SK-N-SH (cell line): ENCODE results near the gene CEP112. TPM values are rescaled to one million over a fixed set of nuclear protein-coding genes. Genes with fewer than 3 reads are reported as not detected.

Experiments
- CTCF ChIA-PET: fragments of 300-600, 350-600 bp; formaldehyde crosslinking; extraction: SDS; loops from one replicate; lab custom pipeline; 2021; lab: Yijun Ruan, JAX
- POLR2A ChIA-PET: fragments of 350-600 bp; sonication (Branson Sonifier 250); formaldehyde crosslinking; extraction: SDS; loops from one replicate; lab custom pipeline; 2020; ENCODE audit warnings: antibody characterized with exemption, inconsistent platforms; lab: Yijun Ruan, JAX
- DNase-seq: peaks from one replicate; pipeline ENCODE4 v3.0.0; 2012
- H2AFZ ChIP-seq: fragments of 200-600 bp; sonication (generic); 2 replicates; pipeline ENCODE4 v1.8.1; 2016; ENCODE audit warnings: antibody characterized with exemption, mild to moderate bottlenecking, low read depth
- H3F3A ChIP-seq: fragments of 200-600 bp; sonication (generic); replicated peaks from 2 replicates; pipeline ENCODE3; 2016; ENCODE audit warnings: antibody characterized with exemption, mild to moderate bottlenecking; ENCODE audit not compliant: insufficient read depth
- H3K27ac ChIP-seq, 2 experiments: fragments of 200-500 bp in 1 of 2; fragments of 200-600 bp in 1 of 2; sonication (Bioruptor generic) in 1 of 2; sonication (generic), shearing (Covaris generic) in 1 of 2; 2 replicates each; pipeline versions ENCODE4 v1.5.1 to v1.6.1; 2014 to 2016; ENCODE audit warnings: low read depth in 2 of 2, inconsistent platforms in 1 of 2, low read length in 1 of 2, mild to moderate bottlenecking in 1 of 2, mixed read lengths in 1 of 2
- H3K27me3 ChIP-seq: fragments of 200-600 bp; sonication (generic), shearing (Covaris generic); 2 replicates; pipeline ENCODE4 v1.6.1; 2016; ENCODE audit warnings: mixed run types; ENCODE audit not compliant: insufficient read depth
- H3K36me3 ChIP-seq, 2 experiments: fragments of 200-500 bp in 1 of 2; fragments of 200-600 bp in 1 of 2; sonication (Bioruptor generic) in 1 of 2; sonication (generic) in 1 of 2; replicated peaks in 1 of 2; 2 replicates each; pipeline versions ENCODE3 to v1.5.1; 2014 to 2016; ENCODE audit warnings: low read length in 1 of 2, mild to moderate bottlenecking in 1 of 2; ENCODE audit not compliant: insufficient read depth in 2 of 2, control insufficient read depth in 1 of 2
- H3K4me1 ChIP-seq, 2 experiments: fragments of 200-500 bp in 1 of 2; fragments of 200-600 bp in 1 of 2; sonication (Bioruptor generic) in 1 of 2; sonication (generic), shearing (Covaris generic) in 1 of 2; 2 replicates each; pipeline versions ENCODE4 v1.5.1 to v1.6.1; 2014 to 2016; ENCODE audit warnings: low read depth in 1 of 2, low read length in 1 of 2, mixed run types in 1 of 2; ENCODE audit not compliant: insufficient read depth in 2 of 2, control insufficient read depth in 1 of 2
- H3K4me2 ChIP-seq: fragments of 200-600 bp; sonication (generic), shearing (Covaris generic); 2 replicates; pipeline ENCODE4 v1.6.1; 2017; ENCODE audit warnings: mixed run types
- H3K4me3 ChIP-seq, 2 experiments: fragments of 200-500 bp in 1 of 2; fragments of 200-600 bp in 1 of 2; sonication (Bioruptor generic) in 1 of 2; sonication (generic), shearing (Covaris generic) in 1 of 2; 2 replicates each; pipeline versions ENCODE4 v1.5.1 to v1.8.1; 2014 to 2016; ENCODE audit warnings: low read depth in 2 of 2, inconsistent platforms in 1 of 2, low read length in 1 of 2, mild to moderate bottlenecking in 1 of 2, mixed read lengths in 1 of 2, moderate library complexity in 1 of 2
- H3K79me2 ChIP-seq: fragments of 200-600 bp; sonication (generic); 2 replicates; pipeline ENCODE4 v1.8.1; 2017; ENCODE audit warnings: mild to moderate bottlenecking; ENCODE audit not compliant: insufficient read depth
- H3K9ac ChIP-seq: fragments of 200-600 bp; sonication (generic); 2 replicates; pipeline ENCODE4 v1.6.1; 2017; ENCODE audit warnings: mixed run types
- H3K9me2 ChIP-seq: fragments of 200-600 bp; sonication (generic); 2 replicates; pipeline ENCODE4 v1.6.1; 2017; ENCODE audit warnings: mixed run types
- H3K9me3 ChIP-seq: fragments of 200-600 bp; sonication (generic); 2 replicates; pipeline ENCODE4 v1.6.1; 2017; ENCODE audit warnings: mixed run types, mild to moderate bottlenecking, moderate library complexity
- H4K20me1 ChIP-seq: fragments of 200-600 bp; sonication (generic); 2 replicates; pipeline ENCODE4 v1.6.1; 2017; ENCODE audit warnings: mild to moderate bottlenecking, mixed run types; ENCODE audit not compliant: insufficient read depth
- FOSL2 ChIP-seq: IDR thresholded peaks from 2 replicates; pipeline ENCODE4 v1.4.0; 2012; ENCODE audit warnings: low read depth, mild to moderate bottlenecking, moderate library complexity, borderline replicate concordance
- FOXJ3 ChIP-seq: sonication (generic); formaldehyde crosslinking; IDR thresholded peaks from 2 replicates; pipeline ENCODE4 v1.5.1; 2020; ENCODE audit warnings: mild to moderate bottlenecking, missing genetic modification reagents
- GABPA ChIP-seq: IDR thresholded peaks from 2 replicates; pipeline ENCODE4 v1.4.0; 2012; ENCODE audit warnings: low read depth, mild to moderate bottlenecking
- MXI1 ChIP-seq: IDR thresholded peaks from 2 replicates; pipeline ENCODE4 v1.6.1; 2012; ENCODE audit warnings: mild to moderate bottlenecking, low read depth, low read length, improper control_type of control experiment
- NFIC ChIP-seq: IDR thresholded peaks from 2 replicates; pipeline ENCODE4 v1.4.0; 2012; ENCODE audit warnings: borderline replicate concordance
- POLR2AphosphoS5 ChIP-seq: IDR thresholded peaks from 2 replicates; pipeline ENCODE4 v1.6.1; 2012; ENCODE audit warnings: low read depth, low read length
- RAD21 ChIP-seq: IDR thresholded peaks from 2 replicates; pipeline ENCODE4 v1.6.1; 2012; ENCODE audit warnings: mild to moderate bottlenecking, low read length
- RCOR1 ChIP-seq: fragments of 150-350 bp; IDR thresholded peaks from 2 replicates; pipeline ENCODE4 v1.6.1; 2017; ENCODE audit warnings: antibody characterized with exemption, low read length
- RFX5 ChIP-seq: IDR thresholded peaks from 2 replicates; pipeline ENCODE4 v1.6.1; 2012; ENCODE audit warnings: mild to moderate bottlenecking, improper control_type of control experiment, low read length
- SIN3A ChIP-seq: IDR thresholded peaks from 2 replicates; pipeline ENCODE4 v1.6.1; 2012; ENCODE audit warnings: low read depth, mild to moderate bottlenecking, low read length, moderate library complexity, borderline replicate concordance
- TEAD4 ChIP-seq: IDR thresholded peaks from 2 replicates; pipeline ENCODE4 v1.4.0; 2012; ENCODE audit warnings: mild to moderate bottlenecking, borderline replicate concordance; ENCODE audit not compliant: insufficient read depth
- USF1 ChIP-seq: IDR thresholded peaks from 2 replicates; pipeline ENCODE4 v1.4.0; 2012; ENCODE audit warnings: low read depth, borderline replicate concordance
- USF2 ChIP-seq: fragments of 150-350 bp; IDR thresholded peaks from 2 replicates; pipeline ENCODE4 v1.6.1; 2017; ENCODE audit warnings: antibody characterized with exemption, low read length, low read depth, borderline replicate concordance
- YY1 ChIP-seq: IDR thresholded peaks from 2 replicates; pipeline ENCODE4 v1.4.0; 2012; ENCODE audit warnings: low read depth, mild to moderate bottlenecking
- ZBTB33 ChIP-seq: IDR thresholded peaks from 2 replicates; pipeline ENCODE4 v1.4.0; 2012; ENCODE audit warnings: low read depth, borderline replicate concordance
- WGBS: methylation state at CpG from one replicate; pipeline ENCODE4 v1.1.6; 2017; ENCODE audit warnings: low lambda C conversion rate; 5-methylcytosine and 5-hydroxymethylcytosine counted together
- polyA plus RNA-seq, 3 experiments: library from polyadenylated mRNA; depleted of rRNA; stranded (reverse); fragments of >200 nt; gene quantifications; 2 replicates each; pipeline ENCODE4 v1.2.3, GENCODE V29; 2012

Gene CEP112
- polyA plus RNA-seq, 1 of the 3 experiments (the other 2 are of a cell fraction): 7.9 TPM

GRCh38 chr17:66114609-66115008 is 77.3 kb downstream of the CEP112 start:
- Histone ChIP-seq H4K20me1 (no peaks in the 10 kb centered on the region), H3K4me2 (no peak overlapping the region), H3K27me3 (no peaks in the 10 kb centered on the region), H3K79me2 (no peaks in the 10 kb centered on the region), H3K9me3 (no peaks in the 10 kb centered on the region), H3K4me1 (no peaks in the 10 kb centered on the region), H3K27ac (no peak overlapping the region), H3K9ac (no peak overlapping the region), H3K4me3 (no peak overlapping the region), H3F3A (no peaks in the 10 kb centered on the region), H2AFZ (no peak overlapping the region), H3K36me3 (peaks cover 0 to 11% of the 10 kb centered on the region in 2 experiments), H3K9me2 (no peaks in the 10 kb centered on the region)
- CTCF ChIA-PET: interaction anchor here (1.0 kb wide), 1 partner anchor 883 kb away, joined by 3 read pairs; no protein-coding TSS in a partner anchor
- DNase-seq: no peak
- POLR2A ChIA-PET: no interaction called here
- 94% methylated on average over 2 of the region's 2 CpGs for WGBS
- TF ChIP-seq FOSL2 (no peak), TEAD4 (no peak)

- no peak for TF ChIP-seq YY1
- no peak for TF ChIP-seq RAD21
- TF ChIP-seq SIN3A: no peak
- TF ChIP-seq USF2: no peak
- TF ChIP-seq ZBTB33: no peak
- no peak for TF ChIP-seq FOXJ3 (CRISPR knock-in tag)
- no peak for TF ChIP-seq NFIC
- no peak for TF ChIP-seq MXI1
- TF ChIP-seq RCOR1: no peak
- TF ChIP-seq USF1: no peak
- no peak for TF ChIP-seq RFX5
- no peak for TF ChIP-seq POLR2AphosphoS5
- no peak for TF ChIP-seq GABPA
- H2AFZ ChIP-seq: no peak overlapping the region
- H4K20me1 ChIP-seq: no peaks in the 10 kb centered on the region
- H3K9me3 ChIP-seq: peaks cover 11% of the 10 kb centered on the region
- H3K27ac ChIP-seq: no peak overlapping the region
- ChIA-PET CTCF (interaction anchor here (1.0 kb wide), 1 partner anchor 814 kb away, joined by 4 read pairs; no protein-coding TSS in a partner anchor), POLR2A (no interaction called here)
- H3K79me2 ChIP-seq: no peaks in the 10 kb centered on the region
- H3K9ac ChIP-seq: no peak overlapping the region
- H3K27me3 ChIP-seq: no peaks in the 10 kb centered on the region
- H3K4me2 ChIP-seq: no peak overlapping the region
- peaks cover 0 to 30% of the 10 kb centered on the region in 2 experiments for H3K36me3 ChIP-seq
- no peaks in the 10 kb centered on the region for H3F3A ChIP-seq
- H3K9me2 ChIP-seq: no peaks in the 10 kb centered on the region
- DNase-seq: no peak
- no peaks in the 10 kb centered on the region for H3K4me1 ChIP-seq
- no peak overlapping the region for H3K4me3 ChIP-seq
Observed at GRCh38 chr17:66107731-66108130, 84.2 kb downstream of the CEP112 start.
